ENCODE data around the gene DOC2B.

The DOC2B gene

DNA sequence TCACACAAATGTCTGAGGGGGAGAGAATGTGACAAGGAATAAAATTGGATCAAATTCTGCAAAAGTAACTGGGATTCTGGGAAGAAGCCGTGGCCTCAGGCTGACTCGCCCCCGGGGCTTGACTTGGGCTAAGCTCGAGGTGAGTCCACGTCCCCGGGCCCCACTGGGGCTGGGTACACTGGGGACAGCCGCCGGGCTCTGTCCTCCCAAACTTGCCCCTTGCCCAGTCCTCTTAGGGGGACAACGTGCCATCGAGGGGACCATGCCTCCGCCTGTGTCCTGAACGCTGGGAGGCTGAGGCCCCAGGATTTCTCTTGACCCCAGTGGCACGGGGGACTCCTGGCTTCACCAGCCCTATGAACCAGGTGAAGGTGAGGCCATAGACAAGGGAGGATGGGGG, 21.1 kb downstream of the DOC2B start:
- no peak for DNase-seq

GRCh38 chr17:159609-160008, 21.8 kb downstream of the DOC2B start:
- no peak for DNase-seq

DNA sequence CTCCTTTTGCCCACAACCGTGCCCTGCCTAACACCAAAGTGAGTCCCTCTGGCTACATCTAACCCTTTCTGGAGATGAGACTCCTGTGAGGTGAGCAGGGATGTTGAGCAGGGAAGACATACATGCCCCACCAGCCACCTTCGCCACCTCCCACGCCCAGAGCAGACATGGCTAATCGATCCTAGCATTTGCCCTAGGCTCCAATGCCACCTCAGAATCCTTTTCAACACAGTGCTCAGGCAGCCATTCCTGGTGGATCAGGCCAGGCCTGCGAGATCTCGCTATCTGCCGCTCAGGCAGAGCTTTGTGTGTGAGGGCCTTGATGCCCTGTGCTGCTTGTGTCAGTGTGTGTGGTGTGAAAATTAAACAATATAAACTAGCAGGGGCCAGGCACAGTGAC, 23.1 kb downstream of the DOC2B start:
- DNase-seq: no peak

- DNase-seq: no peak
Measured at GRCh38 chr17:157901-158300, 23.5 kb downstream of the DOC2B start.

GRCh38 chr17:156946-157345, 24.5 kb downstream of the DOC2B start:
- DNase-seq: no peak

GRCh38 chr17:156094-156621, 25.3 kb downstream of the DOC2B start:
- no peak for DNase-seq

DNA sequence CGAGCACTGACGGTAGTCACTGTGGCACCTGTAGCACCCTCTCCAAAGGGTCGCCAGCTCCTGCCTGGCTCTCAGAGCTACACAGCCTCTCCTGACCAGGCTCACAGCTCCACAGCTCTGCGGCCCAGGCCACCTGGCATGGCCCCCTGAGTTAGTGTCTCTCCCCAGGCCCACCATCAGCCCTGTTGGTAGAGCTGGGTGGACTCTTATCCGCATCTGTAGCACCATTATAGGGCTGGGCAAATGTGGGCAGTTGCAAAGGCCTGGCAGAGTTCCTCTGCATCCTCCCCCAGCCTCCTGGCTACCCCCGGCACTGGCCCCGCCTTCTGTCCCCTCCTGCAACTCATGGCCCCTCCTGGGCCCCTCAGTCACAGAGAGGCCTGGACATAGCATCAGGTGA, 25.9 kb downstream of the DOC2B start:
- DNase-seq: no peak

- DNase-seq: no peak
Measured at GRCh38 chr17:153851-154250, 27.6 kb downstream of the DOC2B start.

DNA sequence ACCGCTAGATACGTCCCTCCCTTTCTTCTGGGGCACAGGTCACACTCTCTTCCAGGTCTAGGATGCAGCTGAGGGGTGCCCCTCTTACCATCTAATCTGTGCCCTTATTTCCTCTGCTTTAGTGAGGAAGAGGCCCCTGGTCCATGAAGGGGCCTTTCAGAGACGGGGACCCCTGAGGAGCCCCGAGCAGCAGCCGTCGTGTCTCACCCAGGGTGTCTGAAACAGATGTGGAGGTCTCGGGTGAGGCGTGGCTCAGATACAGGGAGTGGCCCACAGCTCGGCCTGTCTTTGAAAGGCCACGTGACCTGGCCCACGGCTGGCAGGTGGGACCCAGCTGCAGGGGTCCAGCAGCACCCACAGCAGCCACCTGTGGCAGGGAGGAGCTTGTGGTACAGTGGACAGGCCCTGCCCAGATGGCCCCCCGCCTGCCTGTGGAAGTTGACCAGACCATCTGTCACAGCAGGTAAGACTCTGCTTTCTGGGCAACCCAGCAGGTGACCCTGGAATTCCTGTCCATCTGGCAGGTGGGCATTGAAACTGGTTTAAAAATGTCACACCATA, 28.5 kb downstream of the DOC2B start:
- DNase-seq: no peak

GRCh38 chr17:151886-152859, 29.3 kb downstream of the DOC2B start:
- no peak for DNase-seq

- no peak for DNase-seq
Measured at GRCh38 chr17:151004-151403, 30.4 kb downstream of the DOC2B start.

DNA sequence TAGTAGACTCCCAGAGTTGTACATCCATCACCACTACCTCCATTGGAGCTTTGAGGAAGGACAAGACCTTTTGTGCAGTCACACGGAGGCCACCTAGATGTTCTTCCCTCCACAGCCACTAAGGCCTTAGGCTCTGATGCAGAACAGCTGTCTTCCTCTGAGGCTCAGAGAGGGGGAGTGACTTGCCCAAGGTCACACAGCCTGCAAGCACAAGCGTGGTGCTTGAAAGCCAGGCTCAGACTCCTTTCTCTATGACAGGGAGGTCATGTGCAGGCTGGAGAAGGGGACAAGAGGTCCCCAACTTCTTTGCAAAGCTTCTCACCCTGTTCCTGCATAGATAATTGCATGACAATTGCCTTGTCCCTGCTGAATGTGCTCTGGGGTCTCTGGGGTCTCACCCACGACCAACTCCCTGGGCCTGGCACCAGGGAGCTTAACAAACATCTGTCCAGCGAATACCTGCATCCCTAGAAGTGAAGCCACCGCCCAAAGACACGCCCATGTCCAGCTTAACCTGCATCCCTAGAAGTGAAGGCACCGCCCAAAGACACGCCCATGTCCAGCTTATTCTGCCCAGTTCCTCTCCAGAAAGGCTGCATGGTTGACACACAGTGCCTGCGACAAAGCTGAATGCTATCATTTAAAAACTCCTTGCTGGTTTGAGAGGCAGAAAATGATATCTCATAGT, 31.4 kb downstream of the DOC2B start:
- no peak for DNase-seq

- no peak for DNase-seq
Measured at GRCh38 chr17:149231-149630, 32.2 kb downstream of the DOC2B start.

- no peak for DNase-seq
Measured at GRCh38 chr17:148757-149156, 32.7 kb downstream of the DOC2B start.

GRCh38 chr17:147796-148740, 33.4 kb downstream of the DOC2B start:
- no peak for DNase-seq

GRCh38 chr17:146983-147761, 34.3 kb downstream of the DOC2B start:
- DNase-seq: no peak

GRCh38 chr17:146546-146945, 34.9 kb downstream of the DOC2B start:
- no peak for DNase-seq

DNA sequence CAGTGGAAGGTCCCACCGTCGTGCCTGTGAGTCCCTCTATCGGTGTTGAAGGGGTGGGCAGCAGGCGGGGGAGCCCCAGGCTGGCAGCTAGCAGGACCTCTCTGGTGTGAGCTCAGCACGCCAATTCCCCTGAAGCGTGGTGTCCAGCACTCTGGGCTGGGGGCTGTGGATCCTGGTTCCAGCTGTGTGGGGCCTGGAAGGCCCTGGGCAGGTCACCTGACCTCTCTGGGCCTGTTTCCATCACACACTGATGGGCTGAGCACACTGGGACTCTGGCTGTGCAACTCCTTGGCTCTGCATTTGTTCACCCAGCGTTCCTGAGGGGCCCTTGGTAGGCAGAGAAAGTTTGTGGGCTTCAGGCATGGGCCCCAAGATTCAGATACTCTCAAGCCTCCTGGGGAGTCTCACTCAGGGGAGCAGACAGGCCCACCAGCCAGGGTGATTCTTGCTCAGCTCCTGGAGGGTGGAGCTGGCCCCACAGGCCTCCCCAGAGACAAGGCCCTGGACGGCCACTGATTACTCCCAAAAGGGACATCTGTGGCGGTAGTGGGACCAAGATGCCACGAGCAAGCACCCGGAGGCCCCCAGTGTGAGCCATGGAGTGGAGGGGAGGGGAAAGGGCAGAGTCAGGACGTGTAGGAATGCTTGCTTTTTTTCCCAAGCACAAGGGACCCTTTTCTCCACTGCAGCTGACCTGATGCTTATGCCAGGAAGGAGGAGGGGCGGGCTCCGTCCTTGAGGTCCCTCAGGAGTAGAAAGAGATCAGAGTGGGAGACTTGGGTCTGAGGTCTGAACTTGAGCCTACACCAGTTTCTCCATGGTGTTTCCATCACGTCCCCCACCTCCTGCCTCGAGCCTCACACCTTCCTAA, 35.5 kb downstream of the DOC2B start:
- no peak for DNase-seq

- no peak for DNase-seq
Measured at GRCh38 chr17:144936-145670, 36.3 kb downstream of the DOC2B start.

GRCh38 chr17:143785-144281, 37.6 kb downstream of the DOC2B start:
- peak; percentile 43 to 78 for DNase-seq
